Measurements from ENCODE around the gene CNGB1. TPM values are rescaled to one million over a fixed set of nuclear protein-coding genes. Genes with fewer than 3 reads are reported as not detected.
"Not testable (repeated sequence)": the region's sequence is repeated elsewhere in the genome, so short reads cannot be mapped to it uniquely, and the experiment has no call there.

Gene CNGB1
- total RNA-seq, 2 donors from 2014 or later: 0.34 TPM; not detected in 1

- TF ChIP-seq POLR2AphosphoS5 (IDR thresholded peaks at IDR 0.05) (no peak), CTCF (IDR thresholded peaks at IDR 0.05) (no peak), POLR2A (IDR thresholded peaks at IDR 0.05) (no peak)
- H3K27ac ChIP-seq: no peak overlapping the region
- DNase-seq (ENCODE audit: low spot score): no peak
- H3K4me3 ChIP-seq: no peak overlapping the region
- no peaks in the 10 kb centered on the region for H3K9me3 ChIP-seq
- no peaks in the 10 kb centered on the region for H3K27me3 ChIP-seq (replicated peaks; ENCODE audit: insufficient read depth)
- intact Hi-C loops (cut with DNase I): no loop called here
- WGBS: 95% methylated on average over 5 of the region's 5 CpGs
- H3K36me3 ChIP-seq: no peaks in the 10 kb centered on the region
- no peaks in the 10 kb centered on the region for H3K4me1 ChIP-seq (replicated peaks)
Measured at GRCh38 chr16:57948027-57948426, 22.9 kb downstream of the CNGB1 start.

- DNase-seq (ENCODE audit: low spot score): no peak
- no peak overlapping the region for H3K27ac ChIP-seq
- no peaks in the 10 kb centered on the region for H3K4me1 ChIP-seq (replicated peaks)
- intact Hi-C loops (cut with DNase I): no loop called here
- WGBS: 84% methylated on average over 2 of the region's 2 CpGs
- H3K4me3 ChIP-seq: no peak overlapping the region
- H3K36me3 ChIP-seq: no peaks in the 10 kb centered on the region
- no peaks in the 10 kb centered on the region for H3K9me3 ChIP-seq
- no peaks in the 10 kb centered on the region for H3K27me3 ChIP-seq (replicated peaks; ENCODE audit: insufficient read depth)
- TF ChIP-seq CTCF (IDR thresholded peaks at IDR 0.05) (no peak), POLR2AphosphoS5 (IDR thresholded peaks at IDR 0.05) (no peak), POLR2A (IDR thresholded peaks at IDR 0.05) (no peak)
Measured at GRCh38 chr16:57947261-57947660, 23.7 kb downstream of the CNGB1 start.

GRCh38 chr16:57946181-57946801 is 24.6 kb downstream of the CNGB1 start:
- no peak for DNase-seq (ENCODE audit: low spot score)
- TF ChIP-seq CTCF (IDR thresholded peaks at IDR 0.05) (no peak), POLR2A (IDR thresholded peaks at IDR 0.05) (no peak), POLR2AphosphoS5 (IDR thresholded peaks at IDR 0.05) (no peak)
- intact Hi-C loops (cut with DNase I): no loop called here
- WGBS: 92% methylated on average over 13 of the region's 13 CpGs
- no peak overlapping the region for H3K4me3 ChIP-seq
- H3K4me1 ChIP-seq (replicated peaks): no peaks in the 10 kb centered on the region
- no peak overlapping the region for H3K27ac ChIP-seq
- H3K36me3 ChIP-seq: no peaks in the 10 kb centered on the region
- H3K27me3 ChIP-seq (replicated peaks; ENCODE audit: insufficient read depth): no peaks in the 10 kb centered on the region
- no peaks in the 10 kb centered on the region for H3K9me3 ChIP-seq

DNA sequence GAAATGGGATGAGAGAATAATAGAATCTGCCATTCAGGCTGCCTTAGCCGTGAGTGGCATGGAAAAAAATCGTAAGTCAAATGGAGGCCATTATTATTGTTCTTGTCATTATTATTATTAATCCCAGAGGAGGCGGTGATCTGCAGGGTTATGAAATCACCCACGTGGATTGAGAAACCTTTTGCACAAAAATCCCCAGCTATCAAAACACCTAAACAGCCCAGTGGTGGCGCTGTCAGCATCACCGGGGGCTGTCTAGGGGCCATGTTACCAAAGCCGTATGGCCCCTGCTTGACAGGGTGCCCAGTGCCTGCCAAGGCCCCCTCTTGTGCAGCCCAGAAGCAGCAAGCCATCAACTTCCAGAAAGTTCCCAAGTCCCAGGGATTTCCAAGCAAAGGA is 25.2 kb downstream of the CNGB1 start:
- intact Hi-C loops (cut with DNase I): no loop called here
- Histone ChIP-seq H3K4me1 (replicated peaks) (no peaks in the 10 kb centered on the region), H3K9me3 (no peaks in the 10 kb centered on the region), H3K27ac (no peak overlapping the region), H3K36me3 (no peaks in the 10 kb centered on the region), H3K27me3 (replicated peaks; ENCODE audit: insufficient read depth) (no peaks in the 10 kb centered on the region), H3K4me3 (no peak overlapping the region)
- no peak for DNase-seq (ENCODE audit: low spot score)
- TF ChIP-seq CTCF (IDR thresholded peaks at IDR 0.05) (no peak), POLR2AphosphoS5 (IDR thresholded peaks at IDR 0.05) (no peak), POLR2A (IDR thresholded peaks at IDR 0.05) (no peak)
- 77% methylated on average over 7 of the region's 7 CpGs for WGBS

- H3K27me3 ChIP-seq (replicated peaks; ENCODE audit: insufficient read depth): no peaks in the 10 kb centered on the region
- intact Hi-C loops (cut with DNase I): no loop called here
- H3K4me1 ChIP-seq (replicated peaks): no peaks in the 10 kb centered on the region
- DNase-seq (ENCODE audit: low spot score): no peak
- H3K4me3 ChIP-seq: no peak overlapping the region
- WGBS: 88% methylated on average over 9 of the region's 9 CpGs
- no peak overlapping the region for H3K27ac ChIP-seq
- no peak for TF ChIP-seq POLR2A (IDR thresholded peaks at IDR 0.05)
- TF ChIP-seq CTCF (IDR thresholded peaks at IDR 0.05): no peak
- no peak for TF ChIP-seq POLR2AphosphoS5 (IDR thresholded peaks at IDR 0.05)
- H3K36me3 ChIP-seq: no peaks in the 10 kb centered on the region
- no peaks in the 10 kb centered on the region for H3K9me3 ChIP-seq
Measured at GRCh38 chr16:57944970-57945739, 25.8 kb downstream of the CNGB1 start.

GRCh38 chr16:57943381-57943780 is 27.5 kb downstream of the CNGB1 start:
- intact Hi-C loops (cut with DNase I); H3K4me3 ChIP-seq; H3K9me3 ChIP-seq; H3K4me1 ChIP-seq (replicated peaks); H3K27me3 ChIP-seq (replicated peaks; ENCODE audit: insufficient read depth); DNase-seq (ENCODE audit: low spot score); H3K27ac ChIP-seq; H3K36me3 ChIP-seq: not testable (repeated sequence)
- WGBS: 87% methylated on average over 8 of the region's 8 CpGs

GRCh38 chr16:57941901-57942300 is 29.0 kb downstream of the CNGB1 start:
- H3K9me3 ChIP-seq; intact Hi-C loops (cut with DNase I); H3K27ac ChIP-seq; H3K4me1 ChIP-seq (replicated peaks); H3K27me3 ChIP-seq (replicated peaks; ENCODE audit: insufficient read depth); H3K4me3 ChIP-seq; H3K36me3 ChIP-seq; DNase-seq (ENCODE audit: low spot score): not testable (repeated sequence)
- 92% methylated on average over 2 of the region's 2 CpGs for WGBS

Measured in prostate gland (tissue), 2 donors.